GM18507 (cell line): ENCODE results near the gene SLC36A3.
"Not testable (repeated sequence)": the region's sequence is repeated elsewhere in the genome, so short reads cannot be mapped to it uniquely, and the experiment has no call there.

Source experiments
- DNase-seq: peaks from one replicate; pipeline ENCODE4 v3.0.0; 2011; ENCODE audit warnings: low read depth; ENCODE audit not compliant: insufficient read length; ENCODE audit errors: extremely low spot score
- FAIRE-seq: peaks from 2 replicates; lab custom pipeline; 2011; peaks lifted over from hg19 to GRCh38; lab: Jason Lieb, UNC

SLC36A3 gene

DNA sequence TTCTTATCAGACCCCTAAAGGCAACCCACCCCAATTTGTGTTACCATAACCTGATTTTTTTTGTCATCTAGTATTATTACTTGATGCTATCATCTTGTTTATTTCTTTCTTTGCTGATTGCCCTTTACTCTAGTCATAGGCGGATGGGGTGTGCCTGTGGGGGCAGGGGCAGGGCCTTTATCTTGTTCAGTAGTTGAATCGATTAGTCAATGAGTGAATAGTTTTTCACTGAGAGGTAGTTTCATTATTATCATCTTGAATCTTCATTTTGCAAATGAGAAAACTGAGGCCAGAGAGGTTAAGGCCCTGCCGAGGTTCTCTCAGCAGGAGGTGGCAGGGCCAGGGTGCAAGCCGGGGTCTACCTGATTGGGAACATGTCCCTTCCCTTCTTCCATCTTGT lies 60.0 kb downstream of the SLC36A3 start:
- no peak for DNase-seq
- no peak for FAIRE-seq

- FAIRE-seq (no peak), DNase-seq (no peak)
Observed at GRCh38 chr5:151243127-151243526, 60.4 kb downstream of the SLC36A3 start.

DNA sequence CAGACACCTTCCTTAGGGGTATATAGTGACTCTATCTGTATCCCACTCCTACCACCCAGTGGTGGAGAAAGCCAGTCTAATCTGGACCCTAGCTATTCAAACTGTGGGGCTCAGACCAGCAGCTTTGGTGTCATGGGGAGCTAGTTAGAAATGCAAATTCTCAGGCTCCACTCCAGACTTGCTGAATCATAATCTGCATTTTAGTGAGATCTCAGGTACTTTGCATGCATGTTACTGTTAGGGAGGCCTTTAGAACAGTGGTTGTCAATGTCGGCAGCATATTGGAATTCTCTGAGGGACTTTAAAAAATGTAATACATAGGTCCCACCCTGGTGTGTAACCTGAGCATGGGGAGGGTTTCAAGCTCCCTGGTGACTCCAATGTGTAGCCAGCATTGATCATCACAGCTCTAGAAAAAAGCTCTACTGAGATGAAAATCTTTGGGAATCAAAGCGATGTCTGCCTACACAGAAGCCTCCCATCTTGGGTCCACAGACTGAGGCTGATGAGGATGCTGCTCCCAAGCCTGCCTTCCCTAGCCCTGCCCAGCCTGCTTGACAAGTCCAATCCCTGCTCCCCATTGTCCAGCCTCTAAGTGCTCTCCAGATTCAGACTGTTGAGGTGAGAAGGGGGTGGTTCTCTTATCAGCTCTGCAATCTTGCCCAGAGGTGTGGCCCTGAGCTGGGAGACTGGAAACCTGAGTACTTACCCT lies 62.5 kb downstream of the SLC36A3 start:
- DNase-seq, result no peak
- peak; percentile 56 for FAIRE-seq

DNA sequence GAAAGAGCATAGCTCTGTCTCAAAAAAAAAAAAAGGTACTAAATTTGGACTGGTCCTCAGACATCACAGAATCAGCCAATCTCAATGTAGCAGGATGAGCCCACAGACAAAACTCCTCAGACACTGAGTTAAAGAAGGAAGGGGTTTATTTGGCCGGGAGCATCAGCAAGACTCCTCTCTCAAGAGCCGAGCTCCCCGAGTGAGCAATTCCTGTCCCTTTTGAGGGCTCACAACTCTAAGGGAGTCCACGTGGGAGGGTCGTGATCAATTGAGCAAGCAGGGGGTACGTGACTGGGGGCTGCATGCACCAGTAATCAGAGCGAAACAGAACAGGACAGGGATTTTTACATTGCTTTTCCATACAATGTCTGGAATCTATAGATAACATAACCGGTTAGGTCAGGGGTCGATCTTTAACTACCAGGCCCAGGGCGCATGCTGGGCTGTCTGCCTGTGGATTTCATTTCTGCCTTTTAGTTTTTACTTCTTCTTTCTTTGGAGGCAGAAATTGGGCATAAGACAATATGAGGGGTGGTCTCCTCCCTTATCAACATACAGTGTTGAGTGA lies 63.2 kb downstream of the SLC36A3 start:
- not testable (repeated sequence) for DNase-seq, FAIRE-seq

DNA sequence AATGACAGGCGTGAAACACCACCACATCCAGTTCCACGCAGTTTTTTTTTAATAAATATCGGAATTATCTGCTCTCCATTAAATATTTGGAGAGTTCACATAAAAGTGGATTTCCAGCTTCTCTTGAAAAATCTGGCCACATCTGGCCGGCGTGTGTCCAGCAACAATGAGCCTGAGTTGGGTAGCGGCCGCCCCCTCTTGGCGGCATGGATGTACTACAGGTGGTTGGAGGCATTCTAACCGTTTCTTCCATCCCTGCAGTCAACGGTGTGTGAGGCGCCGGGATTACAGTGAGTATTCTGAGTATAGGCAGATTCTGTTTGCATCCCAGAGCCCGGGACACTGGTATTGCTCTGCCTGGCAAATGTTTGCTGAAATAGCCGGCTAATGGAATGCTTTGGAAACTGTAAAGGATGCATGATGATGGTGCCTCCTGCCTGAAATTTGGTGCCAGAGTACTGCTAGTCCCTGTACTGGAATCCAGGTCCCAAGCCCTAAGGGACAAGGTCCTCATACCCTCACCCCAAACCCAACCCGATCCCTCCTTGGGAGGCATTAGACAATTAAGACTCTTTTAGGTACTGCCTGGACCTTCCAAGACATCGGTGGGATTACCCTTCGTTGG lies 64.2 kb downstream of the SLC36A3 start:
- FAIRE-seq (no peak), DNase-seq (no peak)

DNA sequence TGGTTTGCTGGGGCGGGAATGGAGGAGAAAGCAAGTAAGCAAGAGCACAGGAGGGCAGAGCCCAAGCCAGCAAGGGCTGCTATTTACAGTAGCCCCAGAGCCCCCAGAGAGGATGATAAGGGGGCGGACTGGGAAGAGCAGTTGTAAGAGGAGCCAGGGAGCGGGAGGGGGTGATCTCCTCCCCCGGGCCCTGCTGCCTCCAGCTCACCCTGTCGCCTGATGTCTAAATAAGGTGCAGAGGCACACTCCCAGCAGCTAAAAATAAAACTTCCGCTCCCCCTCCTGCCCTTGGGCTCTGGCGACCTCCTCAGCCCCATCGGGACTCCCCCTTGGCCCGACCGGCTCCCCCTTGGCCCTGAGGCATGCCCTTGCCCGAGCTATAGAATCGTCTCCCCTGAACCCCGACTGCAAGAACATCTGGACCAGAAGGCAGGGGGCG lies 65.2 kb downstream of the SLC36A3 start:
- FAIRE-seq (peak; percentile 80), DNase-seq (no peak)

DNA sequence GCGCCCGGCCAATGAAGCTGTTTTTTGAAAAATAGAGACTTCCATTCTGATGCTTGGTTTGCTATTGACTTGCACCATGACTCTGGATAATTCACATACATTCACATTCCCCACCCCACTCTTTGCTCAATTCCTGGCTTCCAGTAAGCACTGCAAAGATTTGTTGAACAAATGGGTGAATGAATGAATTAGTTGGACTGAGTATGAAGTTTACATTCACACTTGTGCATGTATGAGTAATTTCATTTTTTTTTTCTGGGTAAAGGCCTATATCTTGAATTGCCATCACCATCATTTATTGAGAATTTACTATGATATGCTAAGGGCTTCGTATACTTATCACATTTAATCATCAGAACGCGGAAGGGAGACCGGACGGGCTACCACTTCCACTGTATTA lies 65.9 kb downstream of the SLC36A3 start:
- FAIRE-seq, result no peak
- no peak for DNase-seq

DNA sequence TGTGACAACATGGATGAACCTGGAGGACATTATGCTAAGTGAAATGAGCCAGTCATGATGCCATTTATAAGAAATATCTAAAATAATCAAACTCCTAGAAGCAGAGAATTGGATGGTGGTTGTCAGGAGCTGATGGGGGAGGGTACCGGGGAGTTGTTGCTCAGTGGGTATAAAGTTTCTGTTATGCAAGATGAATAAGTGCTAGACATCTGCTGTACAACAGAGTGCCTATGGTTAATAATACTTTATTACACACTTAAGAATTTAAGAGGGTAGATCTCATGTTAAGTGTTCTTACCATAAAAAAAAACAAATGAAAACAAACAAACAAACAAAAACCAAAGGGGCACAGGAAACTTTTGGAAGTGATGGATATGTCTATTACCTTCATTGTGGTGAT lies 66.7 kb downstream of the SLC36A3 start:
- FAIRE-seq (no peak), DNase-seq (no peak)

GRCh38 chr5:151235239-151235571 lies 68.4 kb downstream of the SLC36A3 start:
- FAIRE-seq, DNase-seq: not testable (repeated sequence)

- FAIRE-seq, result peak; percentile 87
- DNase-seq, result no peak
Observed at GRCh38 chr5:151234476-151235238, 68.9 kb downstream of the SLC36A3 start.

DNA sequence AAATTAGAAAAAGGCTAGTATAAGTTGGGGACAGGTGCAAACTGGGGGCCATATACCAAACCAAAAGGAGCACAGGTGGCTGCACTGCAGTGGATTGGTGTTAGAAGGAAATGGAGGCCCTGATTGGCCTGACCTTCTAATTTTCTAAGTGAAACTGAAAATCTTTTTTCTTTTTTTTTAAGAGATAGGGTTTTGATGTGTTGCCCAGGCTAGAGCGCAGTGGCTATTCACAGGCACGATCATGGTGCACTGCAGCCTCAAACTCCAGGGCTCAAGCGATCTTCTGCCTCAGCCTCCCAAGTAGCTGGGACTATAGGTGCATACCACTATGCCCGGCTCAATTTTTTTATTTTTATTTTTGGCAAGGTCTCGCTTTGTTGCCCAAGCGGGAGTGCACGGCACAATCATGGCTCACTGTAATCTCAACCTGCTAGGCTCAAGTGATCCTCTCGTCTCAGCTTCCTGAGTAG lies 69.9 kb downstream of the SLC36A3 start:
- FAIRE-seq (peak; percentile 80), DNase-seq (no peak)

DNA sequence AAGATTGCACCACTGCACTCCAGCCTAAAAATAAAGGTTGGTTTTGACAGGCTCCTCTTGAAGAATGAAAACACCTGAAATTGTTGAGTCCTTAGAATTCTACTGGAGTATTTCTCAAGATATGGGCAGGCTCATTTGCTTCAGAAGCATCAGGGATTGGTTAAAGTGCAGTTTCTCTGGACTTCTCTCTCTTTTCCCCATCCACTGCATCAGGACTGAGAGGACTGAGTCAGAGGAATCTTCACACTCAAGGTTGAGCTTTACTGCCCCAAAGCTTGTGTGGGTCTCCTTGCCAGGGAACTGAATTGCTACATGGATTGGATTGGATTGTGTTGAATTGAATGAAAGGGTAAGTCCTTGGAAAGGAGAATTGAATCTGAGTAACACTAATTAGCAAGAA lies 72.2 kb downstream of the SLC36A3 start:
- no peak for DNase-seq
- no peak for FAIRE-seq

DNA sequence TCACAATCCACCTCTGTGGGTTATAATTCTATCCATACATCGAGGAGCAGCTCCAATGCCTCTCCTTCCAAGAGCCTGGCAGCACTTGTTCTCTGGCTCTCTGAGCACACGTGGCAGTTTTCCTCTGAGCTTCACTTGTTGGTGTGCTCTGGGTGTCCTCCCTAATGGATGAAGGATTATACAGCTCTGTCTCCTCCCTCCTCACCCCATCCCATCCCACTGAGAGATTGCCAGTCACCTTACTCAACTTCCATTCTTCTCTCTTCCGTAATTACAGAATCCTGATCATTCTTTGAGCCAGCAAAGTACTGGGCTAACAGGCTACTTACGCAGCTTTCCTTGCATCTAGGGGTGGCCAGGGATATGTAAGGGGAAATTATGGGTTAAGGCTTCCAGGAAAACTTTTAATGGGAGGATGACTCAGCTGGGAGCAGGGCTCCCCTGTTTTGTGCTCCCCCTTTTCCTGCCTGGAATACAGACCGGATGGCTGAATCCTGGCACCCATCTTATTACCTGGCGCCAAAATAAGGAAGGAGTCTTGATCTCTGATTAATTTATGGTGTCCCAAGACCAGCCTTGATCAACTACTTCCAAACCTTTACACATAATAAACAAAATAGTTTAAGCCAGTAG lies 73.4 kb downstream of the SLC36A3 start:
- DNase-seq, result no peak
- no peak for FAIRE-seq

- FAIRE-seq (no peak), DNase-seq (no peak)
Observed at GRCh38 chr5:151228986-151229385, 74.6 kb downstream of the SLC36A3 start.

GRCh38 chr5:151227918-151228447 lies 75.6 kb downstream of the SLC36A3 start:
- FAIRE-seq (no peak), DNase-seq (no peak)
